Activated gamma-delta T cell treated with Interleukin-2 at 50 U/mL for 16 hours (primary cell): ENCODE results near the gene MACROD2.

Source experiments
- DNase-seq: peaks from one replicate; pipeline ENCODE4 v3.0.0-alpha.2; 2020

The MACROD2 gene

GRCh38 chr20:14553774-14554534, 558.6 kb downstream of the MACROD2 start:
- no peak for DNase-seq

GRCh38 chr20:14555676-14556075, 560.4 kb downstream of the MACROD2 start:
- no peak for DNase-seq

DNA sequence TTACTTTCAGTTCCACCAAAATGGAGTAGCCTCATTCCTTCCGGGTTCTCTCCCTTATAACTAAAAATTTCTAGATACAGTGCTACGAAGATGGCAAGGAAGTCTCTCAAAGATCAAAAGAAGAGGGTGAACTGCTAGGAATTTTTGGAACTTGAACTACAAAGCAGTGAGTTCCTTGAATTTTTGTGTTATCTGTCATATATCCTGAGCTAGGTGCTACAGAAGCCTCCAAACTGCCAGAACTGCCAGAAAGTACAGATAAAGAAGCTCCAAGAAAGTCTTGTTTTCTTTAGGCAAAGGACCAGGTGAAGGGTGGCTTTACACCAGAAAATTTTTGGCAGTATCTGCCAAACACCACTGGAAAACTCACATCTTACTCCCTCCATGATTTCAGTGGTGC, 560.9 kb downstream of the MACROD2 start:
- DNase-seq: no peak

- no peak for DNase-seq
These were observed 564.3 kb downstream of the MACROD2 start for GRCh38 chr20:14559612-14560011.

- DNase-seq: no peak
These were observed 566.5 kb downstream of the MACROD2 start for GRCh38 chr20:14561741-14562221.

- DNase-seq: no peak
These were observed 567.7 kb downstream of the MACROD2 start for GRCh38 chr20:14562981-14563380.

GRCh38 chr20:14566505-14566904, 571.2 kb downstream of the MACROD2 start:
- no peak for DNase-seq

DNA sequence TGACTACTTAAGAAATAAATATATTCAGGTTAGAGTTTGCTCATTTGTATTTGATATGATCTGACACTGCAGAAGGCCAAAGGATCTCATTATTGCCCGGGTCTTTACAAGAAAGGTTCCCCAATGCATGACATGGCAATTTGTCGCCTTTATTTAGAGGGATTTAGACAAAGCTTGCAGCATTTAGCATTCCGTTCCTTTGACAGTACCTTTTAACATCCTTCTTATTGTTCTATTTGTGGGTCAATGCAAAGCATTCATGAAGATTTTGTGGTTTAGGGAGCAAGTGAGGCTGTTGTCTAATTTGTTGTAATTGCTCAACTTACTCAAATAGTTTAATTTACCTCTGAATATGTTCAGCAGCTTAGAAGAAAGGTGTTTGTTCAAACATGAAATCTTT, 572.9 kb downstream of the MACROD2 start:
- DNase-seq: no peak

DNA sequence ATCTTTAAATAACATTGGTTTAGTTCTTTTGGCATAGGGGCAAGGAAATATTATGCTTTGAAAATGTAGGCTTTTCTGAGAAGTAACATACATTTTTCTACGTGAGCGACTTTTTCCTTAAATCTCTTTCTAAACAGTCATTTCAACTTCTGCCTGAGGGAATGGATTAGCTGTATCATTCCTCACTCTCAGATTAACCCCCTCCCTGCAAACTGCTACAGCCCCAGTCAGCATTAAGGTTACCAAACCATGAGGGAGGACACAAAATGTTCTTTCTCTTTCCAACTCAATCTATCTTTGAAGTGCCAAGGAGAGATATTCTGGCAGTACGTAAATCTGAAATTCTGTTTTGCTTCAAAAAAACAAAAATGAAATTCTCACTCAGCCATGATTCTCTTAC, 573.4 kb downstream of the MACROD2 start:
- no peak for DNase-seq

GRCh38 chr20:14569641-14570040, 574.3 kb downstream of the MACROD2 start:
- DNase-seq: no peak

- no peak for DNase-seq
These were observed 575.5 kb downstream of the MACROD2 start for GRCh38 chr20:14570811-14571210.

- DNase-seq: no peak
These were observed 578.4 kb downstream of the MACROD2 start for GRCh38 chr20:14573676-14574075.

- no peak for DNase-seq
These were observed 581.0 kb downstream of the MACROD2 start for GRCh38 chr20:14576196-14576877.

GRCh38 chr20:14580418-14581074, 585.2 kb downstream of the MACROD2 start:
- no peak for DNase-seq

DNA sequence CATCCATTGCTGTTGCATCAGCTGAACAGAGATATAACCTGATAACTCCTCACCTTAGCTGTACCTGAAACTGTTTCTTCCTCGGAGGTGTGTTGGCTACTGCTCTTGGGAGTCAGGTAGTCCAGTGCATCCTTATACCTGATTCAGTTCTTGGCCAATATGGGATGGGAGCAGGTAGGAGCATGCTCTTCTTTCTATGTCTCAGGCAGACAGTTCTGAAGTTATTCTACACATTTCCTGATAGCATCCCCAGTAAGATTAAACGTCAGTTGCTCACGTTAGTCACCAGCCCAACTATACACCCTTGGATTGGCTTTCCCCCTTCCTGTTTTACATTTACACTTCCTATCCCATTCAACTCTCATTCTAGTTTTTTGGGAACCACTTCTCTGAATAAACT, 586.4 kb downstream of the MACROD2 start:
- DNase-seq: no peak

- DNase-seq: no peak
These were observed 587.5 kb downstream of the MACROD2 start for GRCh38 chr20:14582855-14583254.

DNA sequence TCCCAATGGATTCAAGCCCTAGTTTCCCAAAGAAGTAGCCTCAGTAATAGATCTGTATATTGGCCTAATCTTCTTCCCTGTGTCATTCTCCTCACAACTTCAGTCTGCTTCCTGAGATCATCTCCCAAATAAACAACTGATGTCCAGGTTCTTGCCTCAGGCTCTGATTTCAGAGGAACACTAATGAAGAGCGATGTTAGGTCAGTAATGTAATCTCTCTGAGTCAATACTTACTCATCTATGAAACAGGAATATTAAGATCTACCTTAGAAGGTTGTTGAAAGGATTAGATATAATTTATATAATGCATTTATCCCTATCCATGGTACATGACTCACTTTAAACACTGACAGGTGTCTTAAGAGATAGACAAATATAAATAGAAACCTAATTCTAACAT, 588.1 kb downstream of the MACROD2 start:
- DNase-seq: no peak

DNA sequence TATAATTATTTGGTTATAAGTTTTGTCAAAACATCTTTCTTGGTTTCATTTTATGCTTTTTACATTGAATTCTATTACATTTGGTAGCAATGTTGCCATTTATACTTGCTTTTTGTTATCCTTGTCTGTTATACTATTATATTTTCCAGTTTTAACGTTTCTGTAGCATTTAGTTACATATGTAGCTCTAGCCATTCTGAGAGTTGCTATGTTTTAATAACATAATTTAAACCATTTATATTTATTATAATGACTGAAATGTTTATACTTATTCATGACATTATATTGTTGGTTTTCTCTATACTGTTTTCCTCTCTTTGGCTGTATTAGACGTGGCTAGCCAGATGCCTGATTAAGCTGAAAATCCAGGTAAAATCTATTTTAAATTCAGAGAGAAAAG, 594.1 kb downstream of the MACROD2 start:
- DNase-seq: no peak

GRCh38 chr20:14595051-14595450, 599.7 kb downstream of the MACROD2 start:
- no peak for DNase-seq

- no peak for DNase-seq
These were observed 601.9 kb downstream of the MACROD2 start for GRCh38 chr20:14597206-14597715.

DNA sequence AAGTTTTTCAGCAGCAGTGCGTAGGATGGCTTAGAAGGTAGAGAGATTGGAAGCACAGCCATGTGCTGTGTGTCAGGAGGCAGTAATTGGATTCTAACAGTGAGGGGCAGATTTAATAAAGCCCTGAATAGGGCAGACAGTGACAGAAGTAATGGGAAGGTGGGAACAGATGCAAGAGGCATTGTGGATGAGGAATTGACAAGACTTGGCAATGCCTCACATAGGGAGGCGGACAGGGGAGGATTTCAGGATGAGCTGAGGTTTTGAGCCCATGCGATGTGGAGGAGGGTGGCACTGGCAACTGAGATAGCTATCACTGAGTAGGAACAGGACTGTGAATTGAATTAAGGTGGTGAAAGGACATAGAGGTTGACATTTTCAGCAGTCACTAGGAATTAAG, 604.3 kb downstream of the MACROD2 start:
- no peak for DNase-seq

DNA sequence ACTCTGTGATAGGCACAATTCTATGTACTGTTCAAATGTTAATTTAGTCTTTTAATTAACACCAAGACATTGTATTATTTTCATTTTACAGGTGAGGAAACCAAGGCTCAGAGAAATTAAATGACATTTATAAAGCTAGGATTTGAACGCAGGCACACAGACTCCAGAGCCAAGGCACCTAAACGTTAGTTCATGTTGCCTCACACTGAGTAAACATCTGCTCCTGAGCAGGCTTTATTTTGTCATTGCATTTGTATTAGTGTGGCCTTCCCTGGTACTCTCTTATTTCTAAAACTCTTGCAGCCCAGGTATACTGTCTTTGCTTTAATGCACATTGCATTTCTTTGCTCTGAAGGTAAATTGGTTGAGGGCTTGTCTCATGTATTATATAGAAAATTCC, 605.2 kb downstream of the MACROD2 start:
- no peak for DNase-seq

GRCh38 chr20:14604143-14604542, 608.8 kb downstream of the MACROD2 start:
- DNase-seq: no peak
